DMS153 treated with DMSO at 0.1 percent for 48 hours (cell line): ENCODE results near the gene HAGH.

Experiments used
- DNase-seq: peaks from one replicate; lab custom pipeline; 2025; ENCODE audit not compliant: unreplicated experiment; lab: John Stamatoyannopoulos, UW

The HAGH gene

GRCh38 chr16:1765826-1766225 lies 60.8 kb downstream of the HAGH start:
- DNase-seq = no peak

GRCh38 chr16:1764971-1765370 lies 61.7 kb downstream of the HAGH start:
- no peak for DNase-seq

GRCh38 chr16:1763521-1764511 lies 62.8 kb downstream of the HAGH start:
- DNase-seq = no peak

GRCh38 chr16:1762879-1763520 lies 63.6 kb downstream of the HAGH start:
- no peak for DNase-seq

- DNase-seq = no peak
Measured at GRCh38 chr16:1762196-1762878, 64.3 kb downstream of the HAGH start.

- DNase-seq = no peak
Measured at GRCh38 chr16:1761751-1762150, 64.9 kb downstream of the HAGH start.

GRCh38 chr16:1760911-1761310 lies 65.7 kb downstream of the HAGH start:
- no peak for DNase-seq

GRCh38 chr16:1759511-1759910 lies 67.1 kb downstream of the HAGH start:
- no peak for DNase-seq

- no peak for DNase-seq
Measured at GRCh38 chr16:1758923-1759322, 67.7 kb downstream of the HAGH start.

GRCh38 chr16:1757714-1758461 lies 68.7 kb downstream of the HAGH start:
- DNase-seq = no peak
